Stimulated activated effector memory CD8-positive, alpha-beta T cell treated with anti-CD3 and anti-CD28 coated beads, Interleukin-12 subunit alpha, Interleukin-12 subunit beta, amount 100 ng/mL, for 72 hours (primary cell): ENCODE results near the gene CCDC188.

Source experiments
- ATAC-seq: fragments of 150-1000 bp; cut with Tn5 transposase; 2 replicates; pipeline ENCODE4 v1.10.0; 2021
- DNase-seq, 2 donors: peaks; one replicate each; pipeline ENCODE4 v3.0.0; 2021 to 2022; ENCODE audit warnings: low spot score in 2 of 2
- H3K27ac Mint-ChIP-seq: one replicate; pipeline ENCODE4 v1.8.0; 2022; ENCODE audit warnings: mild to moderate bottlenecking, mixed read lengths
- H3K36me3 Mint-ChIP-seq: one replicate; pipeline ENCODE4 v1.8.0; 2022; ENCODE audit warnings: mild to moderate bottlenecking, mixed read lengths
- H3K4me1 Mint-ChIP-seq: one replicate; pipeline ENCODE4 v1.8.0; 2022; ENCODE audit warnings: mixed read lengths
- H3K4me3 Mint-ChIP-seq: one replicate; pipeline ENCODE4 v1.8.0; 2022; ENCODE audit warnings: mild to moderate bottlenecking, mixed read lengths
- H3K9me3 Mint-ChIP-seq: one replicate; pipeline ENCODE4 v1.8.0; 2022; ENCODE audit warnings: mixed read lengths

Gene CCDC188

GRCh38 chr22:20178075-20178914, 27.4 kb upstream of the CCDC188 start:
- no peaks in the 10 kb centered on the region for H3K9me3 Mint-ChIP-seq

DNA sequence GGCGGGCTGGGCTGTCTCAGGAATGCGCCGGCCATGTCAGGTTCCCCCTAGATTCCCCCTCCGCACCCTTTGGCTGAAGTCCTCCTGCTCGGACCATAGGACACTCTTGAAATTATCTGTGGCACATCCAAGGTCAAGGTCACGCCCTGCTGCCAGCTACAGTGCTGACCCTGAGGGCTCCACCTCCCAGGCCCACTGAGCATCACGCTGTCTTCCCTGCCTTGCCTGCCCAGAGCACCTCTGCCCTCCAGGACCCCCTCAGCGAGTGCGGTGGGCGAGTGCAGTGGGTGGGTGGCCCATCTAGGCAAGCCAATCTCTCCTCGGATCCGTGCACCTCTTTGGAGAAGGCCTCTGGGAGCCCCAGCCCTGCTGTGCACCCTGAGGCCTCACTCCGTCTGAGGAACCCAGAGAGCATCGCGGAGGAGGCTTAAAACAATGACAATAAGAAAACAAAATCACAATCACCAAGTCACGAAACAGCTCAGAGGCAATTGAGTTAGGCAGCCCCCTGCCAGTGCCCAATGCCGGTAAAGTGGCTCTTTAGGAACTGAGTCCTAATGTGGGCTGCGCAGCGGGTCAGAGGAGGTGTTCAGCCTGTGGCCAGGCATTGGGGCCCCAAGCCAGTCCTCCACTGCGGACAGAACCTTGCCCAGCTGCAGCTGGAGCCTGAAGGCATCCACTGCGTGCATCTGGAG, 26.5 kb upstream of the CCDC188 start:
- Mint-ChIP-seq H3K4me1 (no peaks in the 10 kb centered on the region), H3K27ac (no peak overlapping the region), H3K36me3 (no peaks in the 10 kb centered on the region), H3K9me3 (no peaks in the 10 kb centered on the region), H3K4me3 (no peak overlapping the region)
- no peak for ATAC-seq
- DNase-seq = no peak

More at GRCh38 chr22:20178075-20178914, 27.4 kb upstream of the CCDC188 start:
- Mint-ChIP-seq H3K36me3 (no peaks in the 10 kb centered on the region), H3K27ac (no peak overlapping the region), H3K4me1 (no peaks in the 10 kb centered on the region), H3K4me3 (no peak overlapping the region)
- no peak for ATAC-seq
- no peak for DNase-seq

DNA sequence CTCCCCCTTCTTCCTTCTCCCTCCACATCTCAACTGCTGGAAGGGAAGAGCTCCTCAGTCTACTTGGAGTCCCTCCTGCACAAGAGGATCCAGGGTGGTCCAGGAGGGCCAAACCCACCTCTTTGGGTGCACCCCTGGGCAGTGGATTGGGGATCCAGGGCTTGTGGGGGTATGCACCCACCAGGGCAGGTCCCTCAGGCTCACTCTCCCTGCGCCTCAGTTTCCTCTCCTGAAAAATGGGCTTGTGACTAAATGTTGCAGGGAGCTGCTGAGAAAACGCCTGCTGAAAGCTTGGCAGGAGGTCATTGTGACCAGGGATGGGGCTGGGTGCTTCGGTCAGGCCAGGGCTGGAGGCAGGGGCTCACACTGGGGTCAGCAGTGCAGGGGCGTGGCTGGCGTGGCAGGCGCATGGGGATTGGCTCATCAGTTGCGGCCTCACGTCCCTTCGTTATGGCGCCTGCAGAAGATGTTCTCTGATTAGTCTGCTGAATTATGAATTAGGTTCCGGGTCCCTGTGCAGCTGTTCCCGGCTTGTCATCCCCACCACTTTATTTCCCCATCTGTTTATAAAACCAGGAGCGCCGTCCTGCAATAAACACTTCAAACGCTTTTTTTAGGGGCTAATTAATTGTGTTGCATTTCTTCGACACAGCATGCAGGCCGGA, 25.7 kb upstream of the CCDC188 start:
- H3K27ac Mint-ChIP-seq = no peak overlapping the region
- ATAC-seq (no peak), DNase-seq (no peak)

DNA sequence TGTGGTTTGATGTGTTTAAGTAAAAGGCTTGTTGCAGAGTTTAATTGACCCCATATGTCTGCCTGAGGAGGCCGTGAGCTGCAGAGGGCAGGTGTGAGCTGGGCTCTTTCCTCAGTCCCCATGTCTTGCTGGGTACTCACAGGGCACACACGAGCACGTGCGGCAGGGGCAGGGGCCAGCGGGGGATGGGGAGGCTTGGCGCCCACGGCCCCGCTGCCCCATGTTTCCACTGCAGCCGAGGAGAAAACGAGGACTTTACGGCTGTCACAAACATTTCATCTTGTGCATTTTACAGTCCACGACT, 24.7 kb upstream of the CCDC188 start:
- ATAC-seq (no peak), DNase-seq (no peak)
- Mint-ChIP-seq H3K4me3 (no peak overlapping the region), H3K9me3 (no peaks in the 10 kb centered on the region), H3K27ac (no peak overlapping the region), H3K36me3 (no peaks in the 10 kb centered on the region), H3K4me1 (no peaks in the 10 kb centered on the region)

More for the DNA sequence above, 25.7 kb upstream of the CCDC188 start:
- no peaks in the 10 kb centered on the region for H3K36me3 Mint-ChIP-seq
- H3K4me1 Mint-ChIP-seq = no peaks in the 10 kb centered on the region
- no peak overlapping the region for H3K4me3 Mint-ChIP-seq
- H3K9me3 Mint-ChIP-seq = no peaks in the 10 kb centered on the region

- ATAC-seq = no peak
- Mint-ChIP-seq H3K36me3 (no peaks in the 10 kb centered on the region), H3K27ac (no peak overlapping the region), H3K4me3 (no peak overlapping the region), H3K9me3 (no peaks in the 10 kb centered on the region), H3K4me1 (no peaks in the 10 kb centered on the region)
- DNase-seq = no peak
Observed at GRCh38 chr22:20174785-20175596, 24.1 kb upstream of the CCDC188 start.

GRCh38 chr22:20173772-20174171, 22.9 kb upstream of the CCDC188 start:
- Mint-ChIP-seq H3K9me3 (no peaks in the 10 kb centered on the region), H3K36me3 (no peaks in the 10 kb centered on the region), H3K27ac (no peak overlapping the region), H3K4me3 (no peak overlapping the region), H3K4me1 (no peaks in the 10 kb centered on the region)
- DNase-seq (no peak), ATAC-seq (no peak)

DNA sequence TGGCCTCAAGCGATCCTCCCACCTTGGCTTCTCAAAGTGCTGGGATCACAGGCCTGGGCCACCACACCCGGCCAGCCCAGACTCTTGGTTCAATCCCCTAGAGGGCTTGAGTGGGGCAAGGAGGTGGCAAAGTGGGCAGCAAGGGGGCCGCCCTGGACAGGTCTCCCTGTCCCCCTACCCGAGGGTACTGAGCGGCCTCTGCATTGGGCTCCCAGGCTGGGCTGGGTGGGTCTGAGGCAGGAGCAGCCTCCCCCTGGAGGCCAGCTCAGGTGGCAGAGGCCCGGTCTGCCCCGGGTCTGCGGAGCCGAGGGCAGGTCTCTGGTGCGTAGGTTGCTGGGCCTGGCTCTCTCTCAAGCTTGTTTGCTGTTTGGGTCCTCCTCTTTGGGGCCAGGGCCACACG, 22.4 kb upstream of the CCDC188 start:
- no peak overlapping the region for H3K4me3 Mint-ChIP-seq
- no peaks in the 10 kb centered on the region for H3K36me3 Mint-ChIP-seq
- H3K27ac Mint-ChIP-seq = no peak overlapping the region
- H3K4me1 Mint-ChIP-seq = no peaks in the 10 kb centered on the region
- DNase-seq (no peak), ATAC-seq (no peak)
- H3K9me3 Mint-ChIP-seq = no peaks in the 10 kb centered on the region

GRCh38 chr22:20172141-20172613, 21.3 kb upstream of the CCDC188 start:
- Mint-ChIP-seq H3K36me3 (no peaks in the 10 kb centered on the region), H3K4me1 (no peaks in the 10 kb centered on the region), H3K27ac (no peak overlapping the region), H3K9me3 (no peaks in the 10 kb centered on the region), H3K4me3 (no peak overlapping the region)
- ATAC-seq (no peak), DNase-seq (no peak)

DNA sequence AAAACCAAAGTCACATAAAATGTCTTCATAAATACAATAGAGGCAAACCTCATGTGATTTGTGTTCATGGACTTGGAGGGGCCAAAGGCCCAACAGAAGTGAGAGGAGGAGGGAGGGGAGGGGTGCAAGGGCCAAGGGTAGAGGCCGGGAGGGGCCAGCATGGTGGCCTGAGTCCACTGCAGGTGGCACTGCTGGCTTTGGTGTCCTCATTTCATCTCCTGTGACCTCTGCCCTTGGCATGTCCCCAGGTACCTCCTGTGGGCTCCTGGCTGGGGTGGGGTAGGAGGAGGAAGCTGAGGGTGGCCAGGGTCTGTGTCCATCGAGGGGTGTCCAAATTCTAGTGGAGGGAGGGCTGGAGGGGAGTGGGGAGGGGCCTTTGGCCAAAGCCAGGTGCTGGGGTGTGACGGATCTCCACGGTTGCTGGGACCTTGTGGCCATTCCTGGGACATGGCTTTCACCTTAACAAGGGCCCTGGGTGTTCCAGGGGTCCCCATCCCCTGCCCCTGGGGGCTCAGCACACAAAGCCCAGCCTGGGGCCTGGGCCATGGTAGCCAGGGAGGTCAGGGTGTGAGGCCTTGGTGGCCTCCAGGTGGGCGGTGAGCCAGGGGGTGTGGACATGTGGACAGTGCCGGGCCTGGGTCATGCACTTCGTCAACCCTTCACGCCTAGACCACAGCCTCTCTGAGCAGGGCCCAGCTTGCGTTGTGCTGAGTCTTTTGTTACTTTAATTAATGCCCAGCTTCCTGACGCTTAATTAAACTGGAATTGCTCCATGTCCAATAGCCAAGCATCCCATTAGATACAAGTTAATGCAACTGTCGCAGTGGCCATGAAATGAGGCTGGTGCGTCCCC, 20.7 kb upstream of the CCDC188 start:
- no peaks in the 10 kb centered on the region for H3K36me3 Mint-ChIP-seq
- H3K4me3 Mint-ChIP-seq = no peak overlapping the region
- no peaks in the 10 kb centered on the region for H3K4me1 Mint-ChIP-seq
- no peak overlapping the region for H3K27ac Mint-ChIP-seq
- no peaks in the 10 kb centered on the region for H3K9me3 Mint-ChIP-seq
- DNase-seq = no peak
- ATAC-seq = no peak

DNA sequence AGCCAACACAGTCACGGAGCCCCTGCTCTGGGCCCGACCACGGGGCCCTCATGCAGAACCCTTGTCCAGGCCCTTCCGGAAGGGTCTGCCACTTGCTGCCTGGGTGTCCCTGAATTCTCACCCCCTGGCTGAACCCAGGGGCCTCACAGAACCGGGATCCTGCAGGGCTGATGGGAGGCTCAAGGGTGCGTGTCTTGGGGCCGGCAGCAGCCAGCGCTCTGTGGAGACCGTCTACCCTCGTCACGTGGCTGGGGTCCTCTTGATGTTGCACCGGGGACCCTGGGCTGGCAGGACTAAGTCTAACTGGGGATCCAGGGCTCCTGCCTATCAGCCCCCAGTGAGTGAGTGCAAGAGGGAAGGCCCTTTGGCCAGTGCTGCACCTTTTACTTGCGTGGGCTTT, 19.3 kb upstream of the CCDC188 start:
- ATAC-seq (no peak), DNase-seq (no peak)
- Mint-ChIP-seq H3K27ac (no peak overlapping the region), H3K36me3 (no peaks in the 10 kb centered on the region), H3K4me1 (no peaks in the 10 kb centered on the region), H3K4me3 (no peak overlapping the region), H3K9me3 (no peaks in the 10 kb centered on the region)

GRCh38 chr22:20169253-20169822, 18.5 kb upstream of the CCDC188 start:
- Mint-ChIP-seq H3K27ac (no peak overlapping the region), H3K9me3 (peaks cover under 1% of the 10 kb centered on the region), H3K36me3 (peaks cover 3% of the 10 kb centered on the region), H3K4me3 (no peak overlapping the region), H3K4me1 (peaks cover 3% of the 10 kb centered on the region)
- DNase-seq = no peak
- no peak for ATAC-seq

DNA sequence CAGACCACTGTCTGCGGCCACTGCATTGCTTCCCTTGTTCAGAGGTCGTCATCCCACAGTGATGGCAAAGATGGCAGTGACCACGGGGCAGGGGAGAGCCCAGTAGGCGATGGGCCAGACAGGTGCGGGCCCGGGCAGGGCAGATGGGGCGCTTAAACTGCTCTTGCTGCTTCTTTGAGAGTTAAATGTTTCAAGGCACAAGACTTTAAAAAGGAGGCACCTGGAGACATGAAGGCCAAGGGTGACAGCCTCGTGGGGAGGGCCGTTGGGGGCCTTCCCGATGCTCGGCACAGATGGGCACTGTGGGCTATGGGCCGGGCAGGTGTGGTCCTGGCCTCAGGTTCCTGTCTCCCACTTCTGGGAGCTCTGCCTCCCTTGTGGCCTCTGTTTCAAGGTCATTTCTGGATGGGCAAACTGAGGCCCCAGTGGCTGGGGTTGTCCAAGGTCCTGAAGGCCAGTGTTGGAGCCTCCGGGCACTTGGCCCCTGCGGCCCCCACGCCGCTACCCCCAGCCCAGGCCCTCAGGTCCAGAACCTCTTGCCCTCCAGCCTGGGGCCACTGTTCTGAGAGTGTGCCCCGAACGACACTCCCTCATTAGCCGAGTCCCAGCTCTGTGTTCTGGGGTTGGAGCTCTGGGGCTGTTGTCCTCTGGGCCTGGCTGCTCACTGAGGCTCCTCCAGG, 16.9 kb upstream of the CCDC188 start:
- H3K36me3 Mint-ChIP-seq = peaks cover 7% of the 10 kb centered on the region
- peaks cover 3% of the 10 kb centered on the region for H3K9me3 Mint-ChIP-seq
- DNase-seq (no peak), ATAC-seq (no peak)
- H3K27ac Mint-ChIP-seq = no peak overlapping the region
- H3K4me3 Mint-ChIP-seq = no peak overlapping the region
- H3K4me1 Mint-ChIP-seq = peaks cover 6% of the 10 kb centered on the region

DNA sequence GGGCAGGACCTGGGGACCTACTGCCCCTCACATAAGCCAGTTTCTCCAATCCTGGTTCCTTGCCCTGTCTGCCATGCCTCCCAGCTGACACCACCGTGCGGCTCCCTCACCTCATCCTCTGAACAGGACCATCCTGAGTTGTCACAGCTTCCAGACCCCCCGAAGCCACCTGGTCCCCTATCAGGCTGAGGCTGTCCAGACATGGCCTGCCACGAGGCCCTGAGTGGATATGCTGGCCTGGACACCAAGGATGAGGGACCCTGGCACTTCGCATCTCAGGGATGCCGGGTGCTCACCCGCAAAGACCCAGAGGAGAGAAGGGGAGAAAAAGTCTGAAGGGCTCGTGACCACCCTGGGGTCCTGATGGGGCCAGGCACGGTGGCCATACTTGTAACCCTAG, 15.8 kb upstream of the CCDC188 start:
- no peak for ATAC-seq
- DNase-seq = no peak
- H3K9me3 Mint-ChIP-seq = peaks cover 3% of the 10 kb centered on the region
- no peak overlapping the region for H3K4me3 Mint-ChIP-seq
- H3K27ac Mint-ChIP-seq = no peak overlapping the region
- peaks cover 6% of the 10 kb centered on the region for H3K4me1 Mint-ChIP-seq
- H3K36me3 Mint-ChIP-seq = peaks cover 12% of the 10 kb centered on the region

DNA sequence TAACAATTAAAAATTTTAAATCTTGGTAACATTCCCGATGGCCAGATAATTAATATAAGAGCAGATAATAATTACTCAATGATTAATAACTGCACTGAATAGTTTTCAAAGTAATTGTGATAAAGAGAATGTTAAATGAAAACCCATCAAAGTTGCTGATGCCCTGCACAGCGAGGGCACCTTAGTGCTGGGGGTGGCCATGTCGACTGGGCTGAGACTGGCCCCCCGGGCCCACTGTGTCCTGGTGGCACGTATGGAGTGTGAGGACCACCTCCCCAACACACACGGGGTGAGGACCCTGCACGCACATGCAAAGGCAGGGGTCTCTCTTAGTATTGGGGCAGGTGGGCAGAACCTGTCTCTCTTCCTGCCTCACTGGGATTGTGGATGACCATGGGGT, 15.1 kb upstream of the CCDC188 start:
- ATAC-seq = no peak
- Mint-ChIP-seq H3K36me3 (peaks cover 13% of the 10 kb centered on the region), H3K27ac (no peak overlapping the region), H3K9me3 (peaks cover 3% of the 10 kb centered on the region), H3K4me3 (no peak overlapping the region), H3K4me1 (peaks cover 6% of the 10 kb centered on the region)
- DNase-seq = no peak
